Left forelimb (tissue), 1 donor: ENCODE data around the gene GLDN.

Source experiments
- DNase-seq: peaks from one replicate; pipeline ENCODE4 v3.0.0-alpha.2; 2018; ENCODE audit warnings: low spot score

The GLDN gene

DNA sequence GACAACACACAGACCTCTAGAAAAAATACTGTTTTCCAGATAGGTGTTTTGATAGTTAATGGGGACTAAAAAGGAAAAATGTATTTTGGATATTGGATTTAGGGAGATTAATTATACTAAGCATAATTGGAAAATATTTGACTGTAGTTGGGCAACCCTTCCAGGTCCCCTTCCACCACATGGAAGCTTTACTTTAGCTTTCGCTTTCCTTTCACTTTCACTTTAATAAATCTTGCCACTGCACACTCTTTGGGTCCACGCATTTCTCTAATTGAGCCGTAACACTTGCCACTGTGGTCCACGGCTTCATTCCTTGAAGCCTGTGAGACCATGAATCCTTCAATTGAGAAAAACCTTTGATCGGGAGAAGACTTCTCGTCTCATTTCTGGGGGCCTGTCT is 15.5 kb downstream of the GLDN start:
- DNase-seq: no peak

GRCh38 chr15:51359981-51360380 is 18.5 kb downstream of the GLDN start:
- no peak for DNase-seq

DNA sequence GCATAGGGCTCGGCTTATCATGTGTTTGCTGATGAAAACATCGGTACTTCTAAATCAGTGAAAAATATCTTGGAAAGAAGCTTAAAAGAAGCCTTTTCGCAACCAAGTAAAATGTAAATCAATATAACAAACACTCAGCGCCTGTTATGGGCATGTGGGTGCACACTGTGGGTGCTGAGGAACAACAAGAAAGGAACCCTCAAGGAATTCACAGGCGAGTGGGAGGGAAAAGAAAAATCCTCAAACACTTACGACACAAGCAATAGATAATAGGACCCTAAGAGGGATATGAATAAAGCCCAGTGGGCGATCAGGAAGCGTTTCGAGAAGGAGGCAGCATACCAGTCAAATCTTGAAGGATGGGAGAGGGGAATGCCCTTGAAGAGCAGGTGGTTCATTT is 21.9 kb downstream of the GLDN start:
- no peak for DNase-seq

DNA sequence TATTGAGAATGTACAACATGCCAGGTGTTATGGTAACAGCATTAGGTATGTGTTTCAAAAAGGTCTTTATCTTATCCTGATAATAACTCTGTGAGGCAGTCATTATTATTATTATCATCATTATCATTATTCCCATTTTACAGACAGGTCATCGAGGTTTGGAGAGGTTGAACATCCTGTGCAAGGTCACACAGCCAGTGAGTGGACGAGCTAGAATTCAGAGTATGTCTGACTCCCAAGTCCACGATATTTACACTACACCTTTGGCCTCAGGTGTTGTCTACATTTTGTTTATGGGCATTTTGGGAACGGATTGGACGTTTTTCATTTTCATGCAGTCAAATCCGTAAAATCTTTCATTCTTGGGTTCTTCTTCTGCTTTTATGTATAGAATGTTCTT is 24.0 kb downstream of the GLDN start:
- no peak for DNase-seq

GRCh38 chr15:51366071-51366470 is 24.6 kb downstream of the GLDN start:
- no peak for DNase-seq

GRCh38 chr15:51366920-51367319 is 25.5 kb downstream of the GLDN start:
- DNase-seq: no peak

DNA sequence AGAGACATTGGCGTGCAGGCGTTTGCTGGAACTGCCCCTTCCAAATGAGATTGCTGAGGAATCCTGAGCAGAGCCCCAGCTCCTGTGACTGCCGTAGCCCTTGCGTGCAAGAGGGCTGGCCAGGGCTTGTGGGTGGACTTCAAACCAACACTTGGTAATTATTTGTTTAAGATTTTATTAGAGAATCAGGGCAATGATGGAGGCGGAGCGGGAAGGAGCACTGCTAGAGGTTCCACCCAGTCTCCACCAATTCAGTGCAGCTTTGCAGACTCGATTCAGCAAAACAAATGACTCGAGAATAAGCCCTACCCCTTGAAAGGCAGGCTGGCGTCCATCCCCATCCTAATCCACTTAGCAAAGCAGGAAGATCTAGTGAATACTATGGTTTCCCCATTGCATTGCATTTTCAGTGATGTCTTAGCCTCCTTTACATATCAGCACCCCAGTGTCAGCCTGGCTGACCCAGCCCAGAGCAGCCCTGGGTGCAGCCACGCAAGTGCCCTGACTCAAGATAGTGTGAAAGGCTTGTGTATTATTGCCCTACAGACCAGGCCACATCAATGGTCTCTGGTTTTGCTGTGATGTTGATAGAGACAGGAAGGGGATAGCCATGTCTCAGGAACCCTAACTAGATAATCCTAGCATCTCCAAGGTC is 26.0 kb downstream of the GLDN start:
- no peak for DNase-seq

DNA sequence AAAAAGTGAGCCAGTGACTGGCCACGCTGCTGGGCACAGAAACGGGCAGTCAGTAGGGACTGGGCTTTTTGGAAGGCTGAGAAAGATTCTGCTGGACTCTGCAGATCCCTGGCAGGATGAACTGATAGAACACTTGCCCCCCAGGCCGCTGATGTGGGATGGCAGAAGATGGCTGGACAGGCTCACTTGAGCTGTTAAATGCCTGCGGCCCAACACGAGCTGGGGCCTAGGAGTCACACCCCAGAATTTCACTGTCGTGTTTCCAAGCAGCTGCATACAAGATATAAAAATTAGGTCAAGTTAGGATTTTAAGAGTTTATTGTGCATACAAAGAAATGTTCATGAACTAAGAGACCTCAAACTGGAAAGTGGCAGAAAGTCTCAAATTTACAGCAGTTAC is 26.9 kb downstream of the GLDN start:
- no peak for DNase-seq

DNA sequence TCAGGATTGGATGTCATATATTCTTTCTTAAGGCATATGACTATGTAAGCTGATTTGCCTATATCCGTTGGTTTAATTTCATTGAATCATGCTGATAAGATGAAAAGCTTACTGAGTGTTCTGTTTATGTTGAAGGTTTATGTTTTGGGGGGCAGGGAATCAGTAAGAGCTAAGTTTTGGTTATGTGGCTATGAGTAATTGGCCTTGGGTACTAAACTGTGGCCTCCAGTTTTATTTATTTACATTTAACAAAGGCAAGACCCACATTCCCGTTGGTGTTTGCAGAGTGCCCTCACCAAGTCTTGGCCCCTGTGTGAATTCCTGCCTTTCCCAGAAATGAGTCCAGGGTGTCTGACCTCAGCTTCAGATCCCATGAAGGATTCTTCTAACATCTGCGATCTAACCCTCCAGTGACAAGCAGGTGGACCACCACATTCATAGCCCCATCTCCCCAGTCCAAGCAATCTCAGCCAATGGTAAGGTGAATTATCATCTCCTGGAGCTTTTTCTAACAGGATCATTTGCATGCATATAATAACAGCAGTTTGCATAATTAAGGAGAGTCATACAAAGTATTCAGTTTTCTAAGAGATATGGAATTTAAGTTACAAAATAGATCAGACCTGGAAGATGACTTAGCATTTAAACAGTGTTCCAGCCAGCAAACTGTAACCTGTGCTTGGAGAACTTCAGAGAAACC is 27.4 kb downstream of the GLDN start:
- no peak for DNase-seq

GRCh38 chr15:51369451-51369761 is 28.0 kb downstream of the GLDN start:
- no peak for DNase-seq

DNA sequence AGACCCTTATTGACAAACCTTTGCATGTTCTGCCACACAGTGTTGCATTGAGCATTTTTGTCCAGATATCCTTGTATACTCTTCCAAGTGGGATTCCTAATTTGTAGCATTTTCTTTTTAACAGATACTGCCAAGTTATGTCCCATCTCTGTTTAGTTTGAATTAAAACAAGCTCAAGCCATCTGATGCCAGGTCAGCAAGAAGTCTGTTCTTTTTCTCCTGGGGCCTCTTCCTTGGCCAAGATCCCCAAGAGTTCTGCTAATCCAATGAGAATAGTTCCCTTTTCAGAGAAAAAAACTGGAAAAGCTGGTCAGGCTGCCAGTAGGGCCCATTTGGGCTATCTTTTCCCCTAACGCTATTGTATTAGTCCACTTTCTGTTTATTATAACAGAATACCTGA is 29.8 kb downstream of the GLDN start:
- DNase-seq: no peak

- no peak for DNase-seq
Measured at GRCh38 chr15:51374131-51374530, 32.7 kb downstream of the GLDN start.

DNA sequence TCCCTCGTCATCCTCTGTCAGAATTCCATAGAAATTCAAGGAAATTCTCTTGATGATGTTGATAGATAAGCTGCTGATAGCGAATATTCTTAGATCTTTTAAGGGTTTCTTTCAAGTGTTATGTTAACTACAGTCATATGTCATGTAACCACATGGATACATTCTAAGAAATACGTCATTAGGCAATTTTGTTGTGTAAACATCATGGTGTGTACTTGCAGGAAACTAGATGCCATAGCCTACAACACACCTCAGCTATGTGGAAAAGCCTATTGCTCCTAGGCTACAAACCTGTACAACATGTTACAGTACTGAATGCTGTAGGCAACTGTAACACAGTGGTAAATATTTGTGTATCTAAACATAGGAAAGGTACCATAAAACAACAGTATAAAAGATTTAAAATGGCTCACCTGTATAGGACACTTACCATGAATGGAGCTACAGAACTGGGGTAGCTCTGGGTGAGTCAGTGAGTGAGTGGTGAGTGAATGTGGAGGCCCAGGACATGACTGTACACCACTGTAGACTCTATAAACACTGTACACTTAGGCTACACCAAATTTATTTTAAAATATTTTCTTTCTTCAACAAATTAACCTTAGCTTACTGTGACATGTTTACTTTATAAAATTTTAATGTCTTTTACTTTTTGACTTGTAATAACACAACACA is 34.6 kb downstream of the GLDN start:
- no peak for DNase-seq

GRCh38 chr15:51377038-51377786 is 35.8 kb downstream of the GLDN start:
- DNase-seq: no peak

DNA sequence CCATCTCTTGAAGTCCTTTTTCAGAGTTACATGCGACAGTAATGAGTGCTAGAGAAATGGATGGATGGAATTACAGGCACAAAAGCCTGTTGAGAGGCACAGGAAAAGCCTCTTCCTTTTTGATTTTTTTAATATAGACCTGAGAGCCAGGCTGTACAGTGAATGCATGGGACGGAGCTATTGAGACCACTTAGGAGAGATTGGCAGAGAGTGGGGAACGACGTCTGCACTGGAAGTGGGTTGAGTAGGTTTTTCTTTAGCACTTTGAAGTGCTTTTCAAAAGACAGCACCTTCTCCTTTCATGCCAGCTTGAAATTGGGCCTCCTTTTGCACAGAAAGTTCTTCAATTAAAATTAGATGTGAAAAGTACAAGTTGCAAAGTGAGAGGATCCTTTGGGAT is 37.0 kb downstream of the GLDN start:
- DNase-seq: no peak

DNA sequence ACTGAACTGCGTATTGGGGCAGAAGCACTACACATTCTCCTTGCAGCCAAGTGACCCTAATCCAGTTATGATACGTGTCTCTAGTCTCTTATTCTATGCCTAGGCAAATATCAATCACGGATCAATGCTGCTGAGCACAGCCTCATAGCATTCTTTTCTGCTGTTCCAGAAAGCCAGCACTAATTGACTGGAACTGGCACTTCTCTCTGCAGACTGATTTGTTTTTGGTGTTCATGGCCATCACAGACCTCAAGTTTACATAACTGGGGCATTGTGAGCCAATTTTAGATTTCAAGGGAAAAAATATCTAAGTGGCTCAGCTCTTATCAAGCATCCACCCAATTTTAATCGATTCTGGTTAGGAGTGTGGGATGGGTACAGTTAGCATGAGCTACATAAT is 37.9 kb downstream of the GLDN start:
- DNase-seq: no peak

DNA sequence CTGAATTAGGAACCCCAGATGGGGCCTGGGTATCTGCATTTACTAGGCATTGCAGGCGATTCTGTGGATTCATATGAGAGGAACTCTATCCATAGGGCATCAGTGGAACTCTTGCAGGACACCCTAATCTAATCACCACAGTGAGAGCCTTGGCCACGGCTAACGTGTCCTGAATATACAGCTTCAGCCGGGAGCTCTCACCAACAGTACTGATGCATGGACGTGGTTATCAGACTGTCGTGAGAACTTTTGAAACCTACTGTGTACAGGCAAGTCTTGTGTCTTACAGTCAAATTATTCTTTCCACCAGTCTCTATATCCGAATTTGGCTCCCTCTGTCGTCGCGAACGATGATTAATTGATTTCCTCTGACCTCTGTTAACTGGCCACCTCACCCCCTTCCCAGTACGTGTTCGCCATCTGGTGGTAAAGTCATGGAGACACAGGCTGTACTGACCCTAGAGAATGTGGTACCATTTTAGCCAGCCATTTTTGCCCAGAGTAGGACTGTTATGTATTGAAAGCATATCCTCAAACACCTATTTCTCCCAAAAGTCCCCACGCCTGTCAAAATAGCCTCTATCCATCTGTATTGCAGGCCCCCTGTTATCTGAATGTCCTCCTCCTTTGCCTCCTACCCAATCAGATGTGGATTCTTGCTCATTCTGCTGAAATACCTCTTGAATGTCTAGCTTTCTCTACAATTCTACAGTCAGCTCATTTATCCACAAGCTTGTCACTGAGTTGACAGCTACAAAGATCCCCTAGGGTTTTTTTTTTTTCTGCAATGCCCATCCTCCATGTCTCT is 39.7 kb downstream of the GLDN start:
- DNase-seq: no peak

DNA sequence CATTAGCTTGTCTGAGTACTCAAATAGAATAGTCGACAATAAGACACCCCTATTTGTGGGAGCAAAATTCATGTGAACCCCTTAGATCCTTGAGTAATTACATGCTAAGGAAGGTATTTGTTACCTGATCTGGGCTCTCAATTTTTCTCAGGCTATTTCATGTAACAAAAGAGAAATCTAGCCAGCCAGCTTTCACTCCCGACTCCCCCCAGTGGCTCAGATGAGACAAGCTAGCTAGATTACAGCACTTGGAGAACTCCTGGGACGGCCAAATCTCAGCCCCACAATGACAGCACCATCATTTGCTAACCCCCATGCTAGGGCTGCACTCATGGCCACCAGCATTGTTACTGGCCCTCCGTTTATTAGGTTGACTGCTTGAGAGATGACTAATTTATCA is 41.3 kb downstream of the GLDN start:
- DNase-seq: no peak

- no peak for DNase-seq
Measured at GRCh38 chr15:51386029-51386428, 44.6 kb downstream of the GLDN start.

DNA sequence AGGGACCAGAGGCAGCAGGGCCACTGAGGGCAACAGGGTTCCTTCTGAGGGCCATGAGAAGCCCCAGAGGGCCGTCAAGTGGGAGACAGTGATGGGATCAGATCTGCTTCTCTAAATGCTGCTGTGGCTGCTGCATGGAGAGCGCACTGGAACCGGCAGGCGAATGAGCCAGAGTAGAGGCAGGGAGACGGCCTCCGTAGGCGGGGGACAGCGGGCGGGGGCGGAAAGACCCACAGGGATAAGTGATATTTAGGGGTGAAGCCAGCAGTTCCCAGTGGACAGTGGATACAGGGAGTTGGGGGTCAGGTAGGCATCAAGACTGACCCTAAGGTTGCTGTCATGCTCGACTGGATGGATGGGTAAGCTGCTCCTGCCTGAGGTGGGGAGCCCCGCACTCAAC is 45.0 kb downstream of the GLDN start:
- DNase-seq: no peak

GRCh38 chr15:51386960-51387698 is 45.7 kb downstream of the GLDN start:
- no peak for DNase-seq

- no peak for DNase-seq
Measured at GRCh38 chr15:51387699-51388041, 46.2 kb downstream of the GLDN start.
